PFSK-1 (cell line): ENCODE data around the gene INVS.

Source experiments
- FOXP2 ChIP-seq: optimal IDR thresholded peaks from 2 replicates; pipeline ENCODE3; 2011; ENCODE audit warnings: borderline replicate concordance, control low read depth, inconsistent platforms; ENCODE audit not compliant: insufficient read depth; ENCODE audit errors: extremely low read length, extremely low read depth
- POLR2AphosphoS5 ChIP-seq: IDR thresholded peaks from 2 replicates; pipeline ENCODE4 v1.6.1; 2012; ENCODE audit warnings: low read depth, mild to moderate bottlenecking, control low read depth, low read length, moderate library complexity
- REST ChIP-seq, 2 experiments: IDR thresholded peaks; 2 replicates each; pipeline versions ENCODE4 v1.6.1 to v1.8.0; 2011 to 2012; ENCODE audit warnings: low read depth in 2 of 2, low read length in 2 of 2, control low read depth in 1 of 2, inconsistent platforms in 1 of 2, mild to moderate bottlenecking in 1 of 2, moderate library complexity in 1 of 2; ENCODE audit not compliant: insufficient read depth in 1 of 2
- SIN3A ChIP-seq: IDR thresholded peaks from 2 replicates; pipeline ENCODE4 v1.6.1; 2012; ENCODE audit warnings: mild to moderate bottlenecking, low read length, moderate library complexity, borderline replicate concordance; ENCODE audit not compliant: insufficient read depth
- TAF1 ChIP-seq: IDR thresholded peaks from 2 replicates; pipeline ENCODE4 v1.6.1; 2012; ENCODE audit warnings: low read length, control low read depth, borderline replicate concordance; ENCODE audit not compliant: insufficient read depth

Gene INVS

GRCh38 chr9:100346836-100347235 is 247.8 kb downstream of the INVS start:
- TF ChIP-seq FOXP2 (no peak), REST (IDR thresholded peaks at IDR 0.05; ENCODE audit: insufficient read depth in 1 of 2, low read depth in 2 of 2, low read length in 2 of 2) (no peak), SIN3A (no peak), POLR2AphosphoS5 (no peak), TAF1 (no peak)

GRCh38 chr9:100350188-100350587 is 251.1 kb downstream of the INVS start:
- no peak for TF ChIP-seq REST (IDR thresholded peaks at IDR 0.05; ENCODE audit: insufficient read depth in 1 of 2, low read depth in 2 of 2, low read length in 2 of 2)
- TF ChIP-seq SIN3A = no peak
- TF ChIP-seq TAF1 = no peak
- no peak for TF ChIP-seq POLR2AphosphoS5
- no peak for TF ChIP-seq FOXP2
